Measurements from ENCODE around the gene TSHZ1. TPM values are rescaled to one million over a fixed set of nuclear protein-coding genes. Genes with fewer than 3 reads are reported as not detected.

TSHZ1 gene
- total and polyA plus RNA-seq, 8 donors: 13.3 to 38.5 (median 31.7) TPM

- intact Hi-C loops (cut with DNase I): no loop called here
Observed at GRCh38 chr18:75297731-75298130, 87.1 kb downstream of the TSHZ1 start.

GRCh38 chr18:75304678-75305557, 94.3 kb downstream of the TSHZ1 start:
- DNase-seq (no peak), ATAC-seq (no peak)
- Histone ChIP-seq H3K36me3 (no peaks in the 10 kb centered on the region), H3K27ac (no peak overlapping the region), H3K4me3 (no peak overlapping the region), H3K4me1 (no peaks in the 10 kb centered on the region), H3K9me3 (peaks cover 0 to 4% of the 10 kb centered on the region in 2 donors), H3K27me3 (no peaks in the 10 kb centered on the region)
- no peak for TF ChIP-seq CTCF (IDR thresholded peaks at IDR 0.05)
- intact Hi-C loops (cut with DNase I): no loop called here

More at GRCh38 chr18:75297731-75298130, 87.1 kb downstream of the TSHZ1 start:
- Histone ChIP-seq H3K4me1 (no peaks in the 10 kb centered on the region), H3K36me3 (no peaks in the 10 kb centered on the region), H3K9me3 (no peaks in the 10 kb centered on the region), H3K27ac (no peak overlapping the region), H3K27me3 (no peaks in the 10 kb centered on the region), H3K4me3 (no peak overlapping the region)
- TF ChIP-seq CTCF (IDR thresholded peaks at IDR 0.05): no peak
- no peak for ATAC-seq
- no peak for DNase-seq

- H3K4me1 ChIP-seq: no peaks in the 10 kb centered on the region
- H3K36me3 ChIP-seq: no peaks in the 10 kb centered on the region
- DNase-seq (no peak), ATAC-seq (no peak)
- no peak overlapping the region for H3K4me3 ChIP-seq
- no peaks in the 10 kb centered on the region for H3K27me3 ChIP-seq
- peaks cover 0 to 4% of the 10 kb centered on the region in 2 donors for H3K9me3 ChIP-seq
- H3K27ac ChIP-seq: no peak overlapping the region
- TF ChIP-seq CTCF (IDR thresholded peaks at IDR 0.05): no peak
- intact Hi-C loops (cut with DNase I): no loop called here
Observed at GRCh38 chr18:75305984-75306383, 95.4 kb downstream of the TSHZ1 start.

- ATAC-seq (peak; percentile 40), DNase-seq (no peak)
- intact Hi-C loops (cut with DNase I): no loop called here
- no peak for TF ChIP-seq CTCF (IDR thresholded peaks at IDR 0.05)
- H3K9me3 ChIP-seq: peaks cover 0 to 4% of the 10 kb centered on the region in 2 donors
- no peak overlapping the region for H3K27ac ChIP-seq
- no peak overlapping the region for H3K4me3 ChIP-seq
- no peaks in the 10 kb centered on the region for H3K4me1 ChIP-seq
- no peaks in the 10 kb centered on the region for H3K36me3 ChIP-seq
- H3K27me3 ChIP-seq: no peaks in the 10 kb centered on the region
Observed at GRCh38 chr18:75307530-75307929, 96.9 kb downstream of the TSHZ1 start.

GRCh38 chr18:75309564-75309963, 99.0 kb downstream of the TSHZ1 start:
- Histone ChIP-seq H3K27ac (no peak overlapping the region), H3K4me3 (no peak overlapping the region), H3K9me3 (peaks cover 0 to 4% of the 10 kb centered on the region in 2 donors), H3K4me1 (no peaks in the 10 kb centered on the region), H3K36me3 (no peaks in the 10 kb centered on the region), H3K27me3 (no peaks in the 10 kb centered on the region)
- TF ChIP-seq CTCF (IDR thresholded peaks at IDR 0.05): no peak
- ATAC-seq: no peak
- intact Hi-C loops (cut with DNase I): no loop called here
- no peak for DNase-seq

All from left lung (tissue), 10 donors.